ENCODE data around the gene CABCOCO1. TPM values are rescaled to one million over a fixed set of nuclear protein-coding genes. Genes with fewer than 3 reads are reported as not detected.

CABCOCO1 gene
- total and polyA plus RNA-seq, 9 of the 15 experiments (the other 6 are each of a cell fraction or from before 2014, with no cell fraction given), result 0.04 TPM; not detected in 8

DNA sequence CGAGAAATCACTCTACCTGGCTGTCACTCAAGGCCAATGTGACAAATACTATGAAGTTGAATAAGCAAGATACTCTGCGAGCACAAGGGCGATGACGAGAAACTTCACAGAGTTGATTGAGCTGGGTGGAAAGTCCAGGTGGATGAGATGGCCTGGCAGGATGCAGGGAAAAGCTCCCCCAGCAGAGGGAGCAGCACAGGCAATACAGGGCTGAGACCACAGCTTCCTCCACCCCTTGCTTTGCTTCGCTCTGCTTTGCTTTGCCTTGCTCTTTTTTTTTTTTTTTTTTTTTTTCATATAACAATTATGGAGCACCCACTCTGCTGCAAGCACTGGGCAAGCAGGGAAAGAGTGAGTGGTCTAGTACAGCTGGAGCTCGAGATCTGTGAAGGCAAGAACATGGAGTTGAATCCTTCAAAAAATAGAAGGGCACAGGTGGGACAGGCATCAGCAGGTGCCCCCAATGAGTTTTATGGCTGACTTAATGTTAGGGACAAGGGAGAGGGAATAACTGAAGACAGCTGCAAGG lies 88.3 kb downstream of the CABCOCO1 start (continued):
- TF ChIP-seq ZNF395 (CRISPR knock-in tag; IDR thresholded peaks at IDR 0.05) (peak; percentile 75; the same call in 1 of the 2 replicates), EHMT2 (IDR thresholded peaks at IDR 0.05) (peak; percentile 37; the same call in 1 of the 2 replicates), MTA1 (IDR thresholded peaks at IDR 0.05; ENCODE audit: borderline replicate concordance) (no peak), E4F1 (CRISPR knock-in tag; IDR thresholded peaks at IDR 0.05; ENCODE audit: borderline replicate concordance) (no peak), KDM4B (IDR thresholded peaks at IDR 0.05; ENCODE audit: borderline replicate concordance in 2 of 2, low read depth in 1 of 2) (0 out of 4 replicates have a peak, but pooled peaks of 1 of the 2 experiments have one; percentile 63), LEF1 (IDR thresholded peaks at IDR 0.05) (0 out of 2 replicates have a peak, but pooled peaks have one; percentile 36), RB1 (IDR thresholded peaks at IDR 0.05; ENCODE audit: low read depth) (peak; percentile 60; the same call in 1 of the 2 replicates), CEBPB (tag; IDR thresholded peaks at IDR 0.05) (no peak), CREB1 (IDR thresholded peaks at IDR 0.05) (no peak), CREB1 (CRISPR knock-in tag; IDR thresholded peaks at IDR 0.05) (0 out of 2 replicates have a peak, but pooled peaks have one; percentile 25), GABPB1 (CRISPR knock-in tag; IDR thresholded peaks at IDR 0.05) (peak; percentile 32; the same call in 1 of the 2 replicates), CCAR2 (IDR thresholded peaks at IDR 0.05; ENCODE audit: low read depth, low read length) (no peak), IRF2 (CRISPR knock-in tag; IDR thresholded peaks at IDR 0.05) (no peak), FOXA1 (IDR thresholded peaks at IDR 0.05; ENCODE audit: borderline replicate concordance) (no peak), THRAP3 (IDR thresholded peaks at IDR 0.05; ENCODE audit: borderline replicate concordance) (no peak), TCF3 (CRISPR knock-in tag; IDR thresholded peaks at IDR 0.05) (0 out of 2 replicates have a peak, but pooled peaks have one; percentile 19), CTCF (IDR thresholded peaks at IDR 0.05 in 2 of 3, conservative IDR thresholded peaks at IDR 0.05 in 1 of 3; ENCODE audit: insufficient read depth in 2 of 3, low read depth in 1 of 3, low read length in 3 of 3) (peak; percentile 92 to 97 (median 94)), BRF2 (IDR thresholded peaks at IDR 0.05; ENCODE audit: borderline replicate concordance, insufficient read depth, insufficient read length) (no peak)
- TF ChIP-seq, protein P1, sequence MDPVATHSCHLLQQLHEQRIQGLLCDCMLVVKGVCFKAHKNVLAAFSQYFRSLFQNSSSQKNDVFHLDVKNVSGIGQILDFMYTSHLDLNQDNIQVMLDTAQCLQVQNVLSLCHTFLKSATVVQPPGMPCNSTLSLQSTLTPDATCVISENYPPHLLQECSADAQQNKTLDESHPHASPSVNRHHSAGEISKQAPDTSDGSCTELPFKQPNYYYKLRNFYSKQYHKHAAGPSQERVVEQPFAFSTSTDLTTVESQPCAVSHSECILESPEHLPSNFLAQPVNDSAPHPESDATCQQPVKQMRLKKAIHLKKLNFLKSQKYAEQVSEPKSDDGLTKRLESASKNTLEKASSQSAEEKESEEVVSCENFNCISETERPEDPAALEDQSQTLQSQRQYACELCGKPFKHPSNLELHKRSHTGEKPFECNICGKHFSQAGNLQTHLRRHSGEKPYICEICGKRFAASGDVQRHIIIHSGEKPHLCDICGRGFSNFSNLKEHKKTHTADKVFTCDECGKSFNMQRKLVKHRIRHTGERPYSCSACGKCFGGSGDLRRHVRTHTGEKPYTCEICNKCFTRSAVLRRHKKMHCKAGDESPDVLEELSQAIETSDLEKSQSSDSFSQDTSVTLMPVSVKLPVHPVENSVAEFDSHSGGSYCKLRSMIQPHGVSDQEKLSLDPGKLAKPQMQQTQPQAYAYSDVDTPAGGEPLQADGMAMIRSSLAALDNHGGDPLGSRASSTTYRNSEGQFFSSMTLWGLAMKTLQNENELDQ (CRISPR knock-in tag; IDR thresholded peaks at IDR 0.05; ENCODE audit: borderline replicate concordance), result no peak

Data from K562 (cell line).